Cardiac fibroblast (primary cell): Measurements from ENCODE around the gene TMCO4.
"Not testable (repeated sequence)": the region's sequence is repeated elsewhere in the genome, so short reads cannot be mapped to it uniquely, and the experiment has no call there.

Source experiments
- DNase-seq, 2 donors: peaks; one replicate each; pipeline versions ENCODE4 v3.0.0 to v3.0.0-alpha.2; 2010; ENCODE audit warnings: low read depth in 2 of 2
- H3K4me3 ChIP-seq, 2 donors: replicated peaks in 1 of 2; 1 replicate in 1 of 2; 2 replicates in 1 of 2; pipeline ENCODE4 v1.5.1; 2011; ENCODE audit warnings: low read depth in 2 of 2, low read length in 2 of 2, mild to moderate bottlenecking in 2 of 2, moderate library complexity in 1 of 2
- CTCF ChIP-seq: IDR thresholded peaks from one replicate; pipeline ENCODE4 v1.5.1; 2011; ENCODE audit warnings: low read depth, mild to moderate bottlenecking, low read length, inconsistent platforms

TMCO4 gene

GRCh38 chr1:19792237-19793002, 7.3 kb downstream of the TMCO4 start:
- no peak for DNase-seq
- no peak for TF ChIP-seq CTCF
- H3K4me3 ChIP-seq: no peak overlapping the region

DNA sequence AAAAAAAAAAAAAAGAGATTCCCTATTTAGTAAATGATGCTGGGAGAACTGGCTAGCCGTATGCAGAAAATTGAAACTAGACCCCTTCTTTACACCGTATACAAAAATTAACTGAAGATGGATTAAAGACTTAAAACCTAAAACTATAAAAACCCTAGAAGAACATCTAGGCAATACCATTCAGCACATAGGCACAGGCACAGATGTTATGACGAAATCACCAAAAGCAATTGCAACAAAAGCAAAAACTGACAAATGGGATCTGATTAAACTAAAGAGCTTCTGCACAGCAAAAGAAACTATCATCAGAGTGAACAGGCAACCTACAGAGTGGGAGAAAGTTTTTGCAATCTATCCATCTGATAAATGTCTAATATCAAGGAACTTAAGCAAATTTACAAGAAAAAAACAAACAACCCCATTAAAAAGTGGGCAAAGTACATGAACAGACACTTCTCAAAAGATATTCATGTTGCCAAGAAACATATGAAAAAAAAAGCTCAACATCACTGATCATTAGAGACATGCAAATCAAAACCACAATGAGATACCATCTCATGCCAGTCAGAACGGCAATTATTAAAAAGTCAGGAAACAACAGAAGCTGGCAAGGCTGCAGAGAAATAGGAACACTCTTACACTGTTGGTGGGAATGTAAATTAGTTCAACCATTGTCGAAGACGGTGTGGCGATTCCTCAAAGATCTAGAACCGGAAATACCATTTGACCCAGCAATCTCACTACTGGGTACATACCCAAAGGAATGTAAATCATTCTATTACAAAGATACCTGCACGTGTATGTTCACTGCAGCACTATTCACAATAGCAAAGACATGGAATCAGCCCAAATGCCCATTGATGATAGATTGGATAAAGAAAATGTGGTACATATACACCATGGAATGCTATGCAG, 9.4 kb downstream of the TMCO4 start:
- peak in 1 of 2 donors; percentile 33 for DNase-seq
- not testable (repeated sequence) for H3K4me3 ChIP-seq

DNA sequence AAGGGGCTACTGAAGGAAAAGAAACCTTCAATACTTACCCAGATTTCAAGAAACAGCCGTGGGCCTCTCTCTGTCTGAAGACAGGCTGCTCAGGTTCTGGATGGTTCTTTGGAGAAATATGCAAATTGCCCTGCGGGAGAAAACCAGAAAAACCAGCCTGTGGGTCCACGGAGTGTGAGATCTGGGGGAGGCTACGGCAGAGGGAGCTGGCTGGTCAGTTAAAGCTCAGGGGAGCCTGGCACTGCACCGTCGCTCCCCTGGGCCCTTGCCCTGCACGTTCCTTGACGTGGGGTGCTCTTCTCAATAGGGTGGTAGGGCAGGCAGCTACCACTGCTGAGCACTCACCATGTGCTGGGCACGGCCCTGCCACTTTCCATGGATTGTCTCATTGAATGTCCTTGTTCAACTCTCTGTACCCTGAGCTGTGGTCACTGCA, 12.7 kb downstream of the TMCO4 start:
- DNase-seq: no peak
- no peak overlapping the region for H3K4me3 ChIP-seq
- no peak for TF ChIP-seq CTCF

- no peak for TF ChIP-seq CTCF
- DNase-seq: no peak
- H3K4me3 ChIP-seq: no peak overlapping the region
Observed at GRCh38 chr1:19785660-19786059, 14.1 kb downstream of the TMCO4 start.

- DNase-seq: no peak
- no peak for TF ChIP-seq CTCF
Observed at GRCh38 chr1:19780267-19780877, 19.3 kb downstream of the TMCO4 start.

DNA sequence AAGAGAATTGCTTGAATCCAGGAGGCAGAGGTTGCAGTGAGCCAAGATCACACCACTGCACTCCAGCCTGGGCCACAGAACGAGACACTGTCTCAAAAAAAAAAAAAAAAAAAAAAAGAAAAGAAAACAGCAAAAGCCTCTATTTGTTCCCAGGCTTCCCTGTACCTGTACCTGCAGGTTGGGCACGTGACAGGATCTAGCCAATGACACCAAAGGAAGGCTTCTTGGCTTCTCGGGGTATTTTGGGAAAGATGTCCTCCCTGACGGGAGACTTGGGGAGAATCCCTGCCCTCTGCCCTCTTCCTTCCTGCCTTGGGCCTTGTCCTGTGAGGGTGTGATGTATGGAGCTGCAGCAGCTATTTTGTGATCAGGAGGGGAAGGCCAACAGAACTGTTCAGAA, 22.8 kb downstream of the TMCO4 start:
- no peak overlapping the region for H3K4me3 ChIP-seq
- TF ChIP-seq CTCF: no peak
- DNase-seq: no peak

More at GRCh38 chr1:19780267-19780877, 19.3 kb downstream of the TMCO4 start:
- H3K4me3 ChIP-seq: no peak overlapping the region

GRCh38 chr1:19776287-19776686, 23.4 kb downstream of the TMCO4 start:
- no peak for DNase-seq
- H3K4me3 ChIP-seq: no peak overlapping the region
- no peak for TF ChIP-seq CTCF
